AG04449 (cell line): ENCODE data around the gene SLC25A52.

Experiments used
- CTCF ChIA-PET: fragments of 350-600 bp; formaldehyde crosslinking; extraction: SDS; loops from one replicate; lab custom pipeline; 2021; ENCODE audit warnings: antibody characterized with exemption; lab: Yijun Ruan, JAX
- POLR2A ChIA-PET: fragments of 400-600, 350-600 bp; formaldehyde crosslinking; extraction: SDS; loops from one replicate; lab custom pipeline; 2020; ENCODE audit warnings: antibody characterized with exemption, inconsistent platforms; lab: Yijun Ruan, JAX
- DNase-seq: peaks from one replicate; pipeline ENCODE4 v3.0.0-alpha.2; 2010; ENCODE audit warnings: low read depth, low spot score
- H3K4me3 ChIP-seq: 2 replicates; pipeline ENCODE4 v1.5.1; 2011; ENCODE audit warnings: low read depth, mild to moderate bottlenecking, control low read depth, low read length
- CTCF ChIP-seq: IDR thresholded peaks from one replicate; pipeline ENCODE4 v1.5.1; 2011; ENCODE audit warnings: mild to moderate bottlenecking, moderate library complexity, low read length, control low read depth, inconsistent platforms; ENCODE audit not compliant: insufficient read depth; ENCODE audit errors: missing control alignments

SLC25A52 gene

DNA sequence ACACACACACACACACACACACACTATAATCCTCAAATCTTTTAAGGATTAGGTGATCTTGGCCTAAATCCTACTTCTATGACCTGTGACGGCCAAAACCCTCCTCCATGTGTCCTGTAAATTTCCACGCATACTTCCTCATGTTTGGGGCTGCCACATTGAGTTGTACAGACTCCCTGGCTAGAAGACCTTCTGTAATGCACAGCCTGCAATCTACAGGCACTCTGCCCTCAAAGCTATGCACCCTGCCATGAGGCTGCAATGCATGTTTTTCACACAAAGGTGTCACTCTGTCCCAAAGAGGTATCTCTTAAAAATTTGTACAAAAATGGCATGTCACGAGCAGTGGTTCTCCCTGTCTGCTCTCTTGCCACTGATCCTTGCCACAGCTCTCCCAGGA lies 49.9 kb downstream of the SLC25A52 start:
- H3K4me3 ChIP-seq: no peak overlapping the region
- POLR2A ChIA-PET: no interaction called here
- no peak for DNase-seq
- CTCF ChIA-PET: no interaction called here
- no peak for TF ChIP-seq CTCF
